Iris pigment epithelial cell (primary cell): ENCODE data around the gene RUBCN.
"Not testable (repeated sequence)": the region's sequence is repeated elsewhere in the genome, so short reads cannot be mapped to it uniquely, and the experiment has no call there.

Source experiments
- DNase-seq: peaks from one replicate; pipeline ENCODE4 v3.0.0-alpha.2; 2011; ENCODE audit warnings: low read depth

RUBCN gene

GRCh38 chr3:197685546-197685945, 51.2 kb downstream of the RUBCN start:
- no peak for DNase-seq

GRCh38 chr3:197683191-197683590, 53.5 kb downstream of the RUBCN start:
- DNase-seq = no peak

- DNase-seq = no peak
Observed at GRCh38 chr3:197682713-197683112, 54.0 kb downstream of the RUBCN start.

GRCh38 chr3:197680955-197681521, 55.7 kb downstream of the RUBCN start:
- DNase-seq = no peak

DNA sequence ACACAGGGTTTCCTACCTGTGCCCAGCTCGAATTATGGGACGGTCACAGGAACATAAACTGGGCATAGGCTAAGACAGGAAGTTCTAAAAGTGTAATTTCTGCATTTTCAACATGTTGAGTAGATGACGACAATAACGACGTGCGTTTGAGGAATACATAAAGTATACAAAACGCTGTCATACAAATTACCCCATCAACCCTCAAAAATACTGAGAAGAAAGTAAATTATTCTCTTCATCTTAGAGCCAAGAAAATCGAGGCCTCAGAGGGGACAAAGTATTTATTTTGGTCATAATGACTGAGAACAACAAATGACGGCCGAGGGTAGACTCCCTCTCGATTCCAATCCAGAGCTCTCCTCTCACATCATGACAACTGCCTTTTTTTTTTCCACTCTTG, 60.8 kb downstream of the RUBCN start:
- no peak for DNase-seq

GRCh38 chr3:197675563-197675860, 61.2 kb downstream of the RUBCN start:
- no peak for DNase-seq

- no peak for DNase-seq
Observed at GRCh38 chr3:197674741-197675562, 61.8 kb downstream of the RUBCN start.

DNA sequence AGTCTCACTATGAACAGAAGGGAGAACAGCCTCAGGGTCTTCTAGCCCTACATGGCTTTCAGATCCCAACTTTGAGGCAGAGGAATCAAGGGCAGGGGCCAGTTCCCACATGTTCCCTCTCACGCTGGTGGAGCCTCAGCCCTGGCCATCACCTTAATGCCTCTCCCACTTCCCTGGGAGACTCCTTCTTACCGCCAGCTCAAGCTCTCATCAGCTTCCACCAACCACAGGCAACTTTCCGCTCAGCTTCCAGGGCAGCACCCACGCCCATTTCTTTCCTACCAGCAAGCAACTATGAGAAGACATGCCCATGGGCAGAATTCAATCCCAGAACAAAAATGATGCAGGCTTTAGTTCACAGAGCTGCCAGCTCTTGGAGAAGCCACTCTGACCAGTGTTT, 63.5 kb downstream of the RUBCN start:
- no peak for DNase-seq

DNA sequence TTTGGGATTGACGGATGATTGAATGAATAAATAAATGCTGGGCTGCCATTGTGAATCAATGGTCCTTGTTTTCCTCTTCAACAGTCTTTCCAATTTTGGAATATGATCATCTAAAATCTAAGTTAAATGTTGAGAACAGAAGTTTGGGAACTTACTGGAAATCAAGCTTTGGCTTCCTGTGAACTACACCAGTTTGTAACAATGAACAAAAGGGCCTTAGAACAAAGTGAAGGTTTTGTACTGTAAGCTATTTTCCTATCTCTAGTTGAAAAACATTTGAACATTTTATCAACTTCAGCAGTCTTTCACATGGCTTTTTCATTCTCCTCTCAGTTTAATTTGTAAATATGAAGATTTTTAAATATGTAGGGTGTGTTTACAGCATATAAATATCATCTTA, 66.3 kb downstream of the RUBCN start:
- DNase-seq = no peak

DNA sequence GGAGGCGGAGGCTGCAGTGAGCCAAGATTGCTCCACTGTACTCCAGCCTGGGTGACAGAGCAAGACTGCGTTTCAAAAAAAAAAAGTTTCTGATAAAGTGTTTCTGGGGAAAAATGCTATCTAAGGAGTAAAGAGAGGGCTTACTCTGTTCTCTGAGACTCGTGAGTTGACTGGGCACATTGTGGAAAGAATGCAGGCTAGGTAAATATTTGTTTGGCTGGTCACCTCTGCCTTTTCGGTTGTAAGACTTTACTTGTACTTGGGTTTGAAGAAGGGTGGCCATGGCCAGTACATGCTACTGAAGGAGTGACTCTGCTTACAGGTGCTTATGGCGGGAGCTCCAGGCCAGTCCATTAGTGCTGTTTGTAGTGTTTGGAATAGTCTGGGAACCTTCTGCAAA, 68.7 kb downstream of the RUBCN start:
- no peak for DNase-seq

DNA sequence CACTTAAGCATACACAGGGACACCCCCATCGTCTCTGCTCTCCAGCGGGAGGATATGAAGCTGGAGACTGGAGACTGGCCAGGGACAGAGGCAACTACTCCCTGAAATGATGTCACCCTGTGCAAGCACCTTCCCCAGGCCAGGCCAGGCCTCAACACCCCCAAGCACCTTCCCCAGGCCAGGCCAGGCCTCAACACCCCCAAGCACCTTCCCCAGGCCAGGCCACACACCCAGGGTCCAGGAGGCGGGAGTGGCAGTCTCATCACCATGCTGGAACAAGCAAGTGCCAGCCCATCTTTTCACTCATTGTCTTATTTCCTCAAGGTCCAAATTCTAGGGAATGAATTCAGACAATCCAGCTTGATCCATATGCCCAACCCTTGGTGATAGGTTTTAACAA, 69.4 kb downstream of the RUBCN start:
- not testable (repeated sequence) for DNase-seq

DNA sequence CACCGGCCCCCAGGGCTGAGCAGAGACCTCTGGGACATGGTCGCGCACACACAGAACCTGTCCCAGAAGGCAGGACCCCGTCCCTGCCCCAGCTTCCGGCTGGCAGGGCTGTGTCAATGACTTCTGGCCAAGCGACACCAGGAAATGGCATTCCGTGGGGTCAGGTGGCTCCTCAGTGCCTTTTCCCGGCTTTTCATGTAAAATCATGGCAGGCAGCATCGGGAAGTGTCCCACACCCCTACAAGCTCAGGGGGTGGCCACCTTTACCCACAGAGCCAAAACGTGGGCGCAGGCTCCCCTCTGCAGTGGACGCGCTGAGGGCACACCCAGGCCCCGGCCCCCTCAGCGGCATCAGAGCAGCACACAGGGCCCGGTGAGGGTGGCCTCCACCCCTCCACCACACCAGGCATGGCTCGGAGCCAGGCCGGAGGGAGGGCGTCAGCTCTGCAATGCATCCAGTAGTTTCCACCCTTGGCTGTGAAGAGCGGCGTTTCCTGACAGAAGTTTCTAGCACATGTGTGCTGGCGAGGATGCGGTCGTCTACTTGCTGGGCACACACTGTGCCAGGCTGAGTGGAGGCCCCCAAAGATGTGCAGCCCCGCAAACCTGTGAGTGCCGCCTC, 70.4 kb downstream of the RUBCN start:
- not testable (repeated sequence) for DNase-seq

GRCh38 chr3:197665549-197665948, 71.2 kb downstream of the RUBCN start:
- not testable (repeated sequence) for DNase-seq

GRCh38 chr3:197665142-197665491, 71.6 kb downstream of the RUBCN start:
- not testable (repeated sequence) for DNase-seq

DNA sequence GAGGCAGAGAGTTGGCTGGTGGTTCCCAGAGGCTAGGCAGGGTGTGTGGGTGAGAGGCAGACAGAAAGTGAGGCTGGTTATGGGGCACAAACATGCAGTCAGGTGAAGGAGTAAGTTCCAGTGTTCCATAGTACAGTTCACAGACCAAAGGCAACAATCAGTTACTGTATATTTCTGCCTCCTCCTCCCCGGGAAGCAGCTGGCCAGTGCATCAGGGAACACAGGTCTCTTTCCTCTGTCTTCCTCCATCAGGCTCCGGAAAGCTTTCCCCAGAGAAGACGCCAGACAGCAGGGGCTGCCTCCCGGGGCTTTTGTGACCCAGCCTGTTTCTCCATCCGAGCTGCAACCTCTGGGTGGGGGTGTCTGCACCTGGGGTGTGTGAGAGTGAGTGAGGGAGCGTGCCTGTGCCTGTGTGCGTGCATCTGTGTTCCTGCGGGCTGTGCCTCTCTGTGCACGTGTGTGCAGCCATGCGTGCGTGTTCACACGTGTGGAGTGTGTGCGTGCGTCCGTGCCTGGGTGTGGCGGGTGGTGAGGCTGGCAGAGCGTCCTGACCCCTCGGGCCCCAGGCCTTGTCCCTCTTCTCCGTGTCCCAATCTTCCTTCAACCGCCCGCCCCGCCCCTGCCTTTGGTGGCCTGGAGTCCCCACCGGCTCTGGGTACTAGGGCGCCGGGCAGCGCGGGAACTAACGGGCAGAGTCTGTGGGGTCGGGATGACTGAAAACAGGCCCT, 72.1 kb downstream of the RUBCN start:
- DNase-seq = not testable (repeated sequence)

DNA sequence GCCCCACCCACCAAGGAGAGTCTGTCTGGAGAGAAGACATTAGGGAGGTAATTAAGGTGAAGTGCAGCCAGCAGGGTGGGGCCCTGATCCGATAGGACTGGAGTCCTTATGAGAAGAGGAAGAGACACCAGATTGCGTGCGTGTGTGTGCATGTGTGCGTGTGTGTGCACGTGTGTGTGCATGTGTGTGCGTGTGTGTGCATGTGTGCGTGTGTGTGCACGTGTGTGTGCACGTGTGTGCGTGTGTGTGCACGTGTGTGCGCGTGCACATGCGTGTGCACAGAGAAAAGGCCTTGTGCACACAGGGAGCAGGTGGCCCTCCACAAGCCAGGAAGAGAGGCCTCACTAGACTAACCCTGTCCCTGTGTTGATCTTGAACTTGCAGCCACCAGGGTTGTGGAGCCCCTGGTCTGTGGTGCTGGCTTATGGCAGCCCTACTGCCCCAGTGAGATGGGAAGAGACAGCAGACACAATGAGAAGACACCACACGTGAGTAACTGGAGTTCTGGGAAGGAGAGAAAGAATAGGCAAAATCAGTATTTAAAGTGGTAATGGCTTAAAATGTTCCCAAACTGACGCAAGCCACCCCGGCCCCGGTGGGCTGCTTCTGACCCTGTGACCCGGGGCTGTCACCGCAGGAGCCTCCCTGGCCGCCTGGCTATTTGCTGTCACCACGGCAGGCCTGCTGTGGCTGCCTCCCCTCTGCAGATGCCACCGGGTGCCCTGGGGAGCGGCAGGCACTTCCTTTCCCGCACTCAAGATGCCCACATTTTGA, 73.2 kb downstream of the RUBCN start:
- DNase-seq = not testable (repeated sequence)

DNA sequence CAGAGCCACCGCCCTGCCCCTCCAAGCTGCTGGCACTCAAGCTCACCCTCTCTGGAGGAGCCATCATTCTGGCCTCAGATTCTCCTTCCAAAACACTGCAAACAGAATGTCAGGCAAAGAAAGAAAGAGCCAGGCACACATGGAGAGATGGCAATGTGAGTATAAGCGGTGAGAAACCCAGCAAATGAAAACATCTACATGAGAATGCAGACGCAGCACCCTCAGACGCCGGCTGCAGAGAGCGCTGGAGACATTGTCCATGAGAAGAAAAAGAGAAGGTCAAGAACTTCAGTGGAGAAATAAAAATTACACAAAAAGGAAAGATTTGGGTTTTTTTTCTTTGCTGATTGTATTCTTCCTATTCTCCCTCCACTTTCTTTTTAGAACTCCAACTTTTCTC, 74.4 kb downstream of the RUBCN start:
- not testable (repeated sequence) for DNase-seq

DNA sequence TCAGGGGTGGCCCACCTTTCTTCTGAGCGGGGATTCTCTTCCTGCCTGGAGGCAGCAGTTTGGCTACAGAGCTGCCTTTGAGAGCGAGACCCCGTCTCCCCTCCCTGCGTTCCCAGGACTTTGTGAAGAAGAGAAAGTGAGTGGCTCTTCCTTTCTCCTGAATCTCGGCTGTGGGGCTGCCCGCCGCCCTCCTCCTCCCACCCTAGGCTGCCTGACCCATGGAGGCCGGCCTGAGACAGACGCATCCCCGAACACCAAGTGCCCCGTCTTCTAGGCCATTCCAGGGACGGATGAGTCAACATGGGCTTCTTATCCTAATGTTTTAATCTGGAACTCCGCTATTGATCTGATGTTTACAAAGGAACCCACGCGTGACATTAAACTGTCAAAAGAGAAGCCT, 74.8 kb downstream of the RUBCN start:
- not testable (repeated sequence) for DNase-seq

GRCh38 chr3:197661234-197661834, 75.4 kb downstream of the RUBCN start:
- not testable (repeated sequence) for DNase-seq

- DNase-seq = not testable (repeated sequence)
Observed at GRCh38 chr3:197659701-197660100, 77.0 kb downstream of the RUBCN start.

DNA sequence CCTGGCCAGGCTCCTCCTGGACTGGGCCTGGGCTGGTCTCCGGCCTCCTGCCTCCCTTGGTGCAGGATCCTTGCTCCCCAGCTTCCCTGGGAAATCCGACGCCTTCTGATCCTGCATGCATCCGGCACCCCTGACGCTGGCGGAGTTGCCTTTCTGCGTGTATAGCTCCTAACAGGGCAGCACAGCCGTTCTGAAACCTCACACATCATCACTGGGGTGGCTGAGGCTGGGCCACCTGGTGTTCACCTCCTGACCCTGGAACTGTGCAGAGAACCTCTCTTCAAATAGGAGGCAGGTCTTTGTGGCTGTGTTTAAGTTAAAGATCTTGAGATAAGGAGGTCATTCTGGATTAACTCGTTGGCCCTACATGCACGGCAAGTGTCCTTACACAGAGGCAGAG, 77.6 kb downstream of the RUBCN start:
- not testable (repeated sequence) for DNase-seq

DNA sequence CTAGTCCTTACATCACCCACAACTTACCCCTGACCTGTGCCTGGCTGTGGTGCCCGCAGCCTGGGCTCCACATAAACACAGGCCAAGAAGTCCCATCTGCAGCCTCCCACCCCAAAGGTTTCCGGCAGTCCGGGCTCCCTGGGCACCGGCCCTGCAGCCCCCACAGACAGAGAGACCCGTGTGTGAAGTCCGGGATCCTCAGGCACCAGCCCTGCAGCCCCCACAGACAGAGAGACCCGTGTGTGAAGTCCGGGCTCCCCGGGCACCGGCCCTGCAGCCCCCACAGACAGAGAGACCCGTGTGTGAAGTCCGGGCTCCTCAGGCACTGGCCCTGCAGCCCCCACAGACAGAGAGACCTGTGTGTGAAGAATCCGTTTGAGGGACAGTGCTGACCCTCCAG, 78.0 kb downstream of the RUBCN start:
- DNase-seq = not testable (repeated sequence)
